Measurements from ENCODE around the gene MON1B. TPM values are rescaled to one million over a fixed set of nuclear protein-coding genes. Genes with fewer than 3 reads are reported as not detected.
A peak's percentile ranks its signal among the peaks of the same experiment; 100 is the strongest.

MON1B gene
- total and polyA plus RNA-seq, 10 of the 15 experiments (the other 5 are each of a cell fraction or from before 2014, with no cell fraction given), result 5.7 to 64.5 (median 21.7) TPM

DNA sequence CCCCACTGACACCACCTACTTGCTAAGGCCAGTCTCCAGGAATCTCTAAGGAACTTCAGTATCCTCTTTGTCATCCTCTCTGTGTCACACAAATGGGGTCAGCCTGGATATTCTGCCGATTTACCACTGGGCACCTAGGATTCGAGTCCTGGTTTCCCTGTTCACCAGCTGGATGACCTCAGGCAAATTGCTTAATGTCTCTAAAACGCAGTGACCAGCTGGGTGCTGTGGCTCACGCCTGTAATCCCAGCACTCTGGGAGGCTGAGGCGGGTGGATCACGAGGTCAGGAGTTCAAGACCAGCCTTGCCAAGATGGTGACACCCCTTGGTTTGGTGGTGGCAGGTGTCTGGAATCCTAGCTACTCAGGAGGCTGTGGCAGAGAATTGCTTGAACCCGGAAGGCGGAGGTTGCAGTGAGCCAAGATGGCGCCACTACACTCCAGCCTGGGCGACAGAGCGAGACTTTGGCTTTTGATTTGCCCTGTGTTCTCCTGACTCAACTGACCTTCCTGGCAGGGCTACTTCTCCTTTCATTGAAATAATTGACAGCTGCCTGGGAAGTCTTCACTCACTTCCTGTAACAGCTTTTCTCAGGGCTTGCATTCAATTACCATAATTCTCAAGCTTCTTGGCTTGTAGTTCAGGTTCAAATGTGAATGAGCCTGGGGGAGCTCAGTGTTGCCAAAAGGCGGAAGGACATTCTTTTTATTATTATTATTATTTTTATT lies 23.6 kb downstream of the MON1B start (continued):
- TF ChIP-seq, protein P1, sequence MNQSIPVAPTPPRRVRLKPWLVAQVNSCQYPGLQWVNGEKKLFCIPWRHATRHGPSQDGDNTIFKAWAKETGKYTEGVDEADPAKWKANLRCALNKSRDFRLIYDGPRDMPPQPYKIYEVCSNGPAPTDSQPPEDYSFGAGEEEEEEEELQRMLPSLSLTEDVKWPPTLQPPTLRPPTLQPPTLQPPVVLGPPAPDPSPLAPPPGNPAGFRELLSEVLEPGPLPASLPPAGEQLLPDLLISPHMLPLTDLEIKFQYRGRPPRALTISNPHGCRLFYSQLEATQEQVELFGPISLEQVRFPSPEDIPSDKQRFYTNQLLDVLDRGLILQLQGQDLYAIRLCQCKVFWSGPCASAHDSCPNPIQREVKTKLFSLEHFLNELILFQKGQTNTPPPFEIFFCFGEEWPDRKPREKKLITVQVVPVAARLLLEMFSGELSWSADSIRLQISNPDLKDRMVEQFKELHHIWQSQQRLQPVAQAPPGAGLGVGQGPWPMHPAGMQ (IDR thresholded peaks at IDR 0.05; ENCODE audit: borderline replicate concordance), result no peak
- TF ChIP-seq TCF7 (IDR thresholded peaks at IDR 0.05; ENCODE audit: borderline replicate concordance) (no peak), NFYB (IDR thresholded peaks at IDR 0.05; ENCODE audit: insufficient read depth, low read depth, low read length) (no peak), BCL11A (IDR thresholded peaks at IDR 0.05; ENCODE audit: low read depth, low read length) (no peak), ZNF274 (IDR thresholded peaks at IDR 0.05; ENCODE audit: insufficient read depth, insufficient read length) (no peak)
- TF ChIP-seq, protein P2, sequence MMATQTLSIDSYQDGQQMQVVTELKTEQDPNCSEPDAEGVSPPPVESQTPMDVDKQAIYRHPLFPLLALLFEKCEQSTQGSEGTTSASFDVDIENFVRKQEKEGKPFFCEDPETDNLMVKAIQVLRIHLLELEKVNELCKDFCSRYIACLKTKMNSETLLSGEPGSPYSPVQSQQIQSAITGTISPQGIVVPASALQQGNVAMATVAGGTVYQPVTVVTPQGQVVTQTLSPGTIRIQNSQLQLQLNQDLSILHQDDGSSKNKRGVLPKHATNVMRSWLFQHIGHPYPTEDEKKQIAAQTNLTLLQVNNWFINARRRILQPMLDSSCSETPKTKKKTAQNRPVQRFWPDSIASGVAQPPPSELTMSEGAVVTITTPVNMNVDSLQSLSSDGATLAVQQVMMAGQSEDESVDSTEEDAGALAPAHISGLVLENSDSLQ (IDR thresholded peaks at IDR 0.05), result peak; percentile 65; the same call in 1 of the 2 replicates
- TF ChIP-seq, protein P3, sequence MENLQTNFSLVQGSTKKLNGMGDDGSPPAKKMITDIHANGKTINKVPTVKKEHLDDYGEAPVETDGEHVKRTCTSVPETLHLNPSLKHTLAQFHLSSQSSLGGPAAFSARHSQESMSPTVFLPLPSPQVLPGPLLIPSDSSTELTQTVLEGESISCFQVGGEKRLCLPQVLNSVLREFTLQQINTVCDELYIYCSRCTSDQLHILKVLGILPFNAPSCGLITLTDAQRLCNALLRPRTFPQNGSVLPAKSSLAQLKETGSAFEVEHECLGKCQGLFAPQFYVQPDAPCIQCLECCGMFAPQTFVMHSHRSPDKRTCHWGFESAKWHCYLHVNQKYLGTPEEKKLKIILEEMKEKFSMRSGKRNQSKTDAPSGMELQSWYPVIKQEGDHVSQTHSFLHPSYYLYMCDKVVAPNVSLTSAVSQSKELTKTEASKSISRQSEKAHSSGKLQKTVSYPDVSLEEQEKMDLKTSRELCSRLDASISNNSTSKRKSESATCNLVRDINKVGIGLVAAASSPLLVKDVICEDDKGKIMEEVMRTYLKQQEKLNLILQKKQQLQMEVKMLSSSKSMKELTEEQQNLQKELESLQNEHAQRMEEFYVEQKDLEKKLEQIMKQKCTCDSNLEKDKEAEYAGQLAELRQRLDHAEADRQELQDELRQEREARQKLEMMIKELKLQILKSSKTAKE (IDR thresholded peaks at IDR 0.05; ENCODE audit: low read depth, poor library complexity, severe bottlenecking), result no peak

Measured in GM12878 (cell line).